ENCODE results near the gene PIAS4.
A peak's percentile ranks its signal among the peaks of the same experiment; 100 is the strongest.

Gene PIAS4

DNA sequence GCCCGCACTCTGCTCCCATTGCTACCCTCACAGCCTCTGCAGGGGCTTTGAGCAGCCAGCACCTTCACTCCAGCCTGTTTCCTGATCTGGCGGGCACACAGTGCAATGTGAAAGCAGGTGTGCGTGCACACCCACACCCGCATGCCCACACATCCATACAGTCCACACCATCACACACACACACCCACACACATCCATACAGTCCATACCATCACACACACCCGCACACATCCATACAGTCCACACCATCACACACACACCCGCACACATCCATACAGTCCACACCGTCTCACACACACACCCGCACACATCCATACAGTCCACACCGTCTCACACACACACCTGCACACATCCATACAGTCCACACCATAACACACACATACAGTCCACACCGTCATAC, 28.0 kb downstream of the PIAS4 start:
- Histone ChIP-seq H3K4me2 (ENCODE audit: insufficient read depth, low read length) (no peak overlapping the region), H4K20me1 (ENCODE audit: insufficient read depth, low read length) (peaks cover 18% of the 10 kb centered on the region), H3K9me3 (ENCODE audit: insufficient read depth, low read length, severe bottlenecking) (no peaks in the 10 kb centered on the region), H3K79me2 (ENCODE audit: insufficient read depth, low read length) (no peaks in the 10 kb centered on the region), H3K9ac (ENCODE audit: low read depth, low read length) (no peak overlapping the region), H2AFZ (ENCODE audit: low read depth, low read length) (no peak overlapping the region), H3K4me1 (ENCODE audit: insufficient read depth, low read length) (no peaks in the 10 kb centered on the region), H3K27me3 (ENCODE audit: insufficient read depth, low read length, poor library complexity) (no peaks in the 10 kb centered on the region), H3K36me3 (ENCODE audit: insufficient read depth, low read length) (peaks cover 73% of the 10 kb centered on the region), H3K27ac (ENCODE audit: low read length) (no peak overlapping the region), H3K4me3 (ENCODE audit: low read depth in 1 of 2, low read length in 2 of 2) (no peak overlapping the region; a peak in 1 of 4 replicates)
- peak; percentile 10; the same call in 1 of the 3 replicates for ATAC-seq (ENCODE audit: insufficient read depth, low read depth)
- no peak for DNase-seq
- TF ChIP-seq, protein P1, sequence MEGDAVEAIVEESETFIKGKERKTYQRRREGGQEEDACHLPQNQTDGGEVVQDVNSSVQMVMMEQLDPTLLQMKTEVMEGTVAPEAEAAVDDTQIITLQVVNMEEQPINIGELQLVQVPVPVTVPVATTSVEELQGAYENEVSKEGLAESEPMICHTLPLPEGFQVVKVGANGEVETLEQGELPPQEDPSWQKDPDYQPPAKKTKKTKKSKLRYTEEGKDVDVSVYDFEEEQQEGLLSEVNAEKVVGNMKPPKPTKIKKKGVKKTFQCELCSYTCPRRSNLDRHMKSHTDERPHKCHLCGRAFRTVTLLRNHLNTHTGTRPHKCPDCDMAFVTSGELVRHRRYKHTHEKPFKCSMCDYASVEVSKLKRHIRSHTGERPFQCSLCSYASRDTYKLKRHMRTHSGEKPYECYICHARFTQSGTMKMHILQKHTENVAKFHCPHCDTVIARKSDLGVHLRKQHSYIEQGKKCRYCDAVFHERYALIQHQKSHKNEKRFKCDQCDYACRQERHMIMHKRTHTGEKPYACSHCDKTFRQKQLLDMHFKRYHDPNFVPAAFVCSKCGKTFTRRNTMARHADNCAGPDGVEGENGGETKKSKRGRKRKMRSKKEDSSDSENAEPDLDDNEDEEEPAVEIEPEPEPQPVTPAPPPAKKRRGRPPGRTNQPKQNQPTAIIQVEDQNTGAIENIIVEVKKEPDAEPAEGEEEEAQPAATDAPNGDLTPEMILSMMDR (IDR thresholded peaks at IDR 0.05; ENCODE audit: borderline replicate concordance, extremely low read depth, low read length, poor library complexity, severe bottlenecking) = no peak
- no peak for TF ChIP-seq EZH2 (IDR thresholded peaks at IDR 0.05; ENCODE audit: borderline replicate concordance, low read depth, low read length, severe bottlenecking)

- Histone ChIP-seq H3K9ac (ENCODE audit: low read depth, low read length) (no peak overlapping the region), H3K27ac (ENCODE audit: low read length) (no peak overlapping the region), H3K4me2 (ENCODE audit: insufficient read depth, low read length) (no peak overlapping the region), H4K20me1 (ENCODE audit: insufficient read depth, low read length) (peaks cover 21% of the 10 kb centered on the region), H3K4me1 (ENCODE audit: insufficient read depth, low read length) (no peaks in the 10 kb centered on the region), H2AFZ (ENCODE audit: low read depth, low read length) (no peak overlapping the region), H3K27me3 (ENCODE audit: insufficient read depth, low read length, poor library complexity) (no peaks in the 10 kb centered on the region), H3K4me3 (ENCODE audit: low read depth in 1 of 2, low read length in 2 of 2) (no peak overlapping the region), H3K9me3 (ENCODE audit: insufficient read depth, low read length, severe bottlenecking) (no peaks in the 10 kb centered on the region), H3K79me2 (ENCODE audit: insufficient read depth, low read length) (no peaks in the 10 kb centered on the region), H3K36me3 (ENCODE audit: insufficient read depth, low read length) (peaks cover 67% of the 10 kb centered on the region)
- TF ChIP-seq EZH2 (IDR thresholded peaks at IDR 0.05; ENCODE audit: borderline replicate concordance, low read depth, low read length, severe bottlenecking) = no peak
- TF ChIP-seq, protein P1 (IDR thresholded peaks at IDR 0.05; ENCODE audit: borderline replicate concordance, extremely low read depth, low read length, poor library complexity, severe bottlenecking) = no peak
- ATAC-seq (ENCODE audit: insufficient read depth, low read depth) (0 out of 3 replicates have a peak, but pooled peaks have one; percentile 5), DNase-seq (no peak)
These were observed 29.2 kb downstream of the PIAS4 start for GRCh38 chr19:4036576-4037300.

- no peak for TF ChIP-seq EZH2 (IDR thresholded peaks at IDR 0.05; ENCODE audit: borderline replicate concordance, low read depth, low read length, severe bottlenecking)
- TF ChIP-seq, protein P1 (IDR thresholded peaks at IDR 0.05; ENCODE audit: borderline replicate concordance, extremely low read depth, low read length, poor library complexity, severe bottlenecking) = no peak
- Histone ChIP-seq H3K9ac (ENCODE audit: low read depth, low read length) (no peak overlapping the region), H4K20me1 (ENCODE audit: insufficient read depth, low read length) (peaks cover 17% of the 10 kb centered on the region), H3K27me3 (ENCODE audit: insufficient read depth, low read length, poor library complexity) (no peaks in the 10 kb centered on the region), H3K4me1 (ENCODE audit: insufficient read depth, low read length) (no peaks in the 10 kb centered on the region), H3K9me3 (ENCODE audit: insufficient read depth, low read length, severe bottlenecking) (no peaks in the 10 kb centered on the region), H3K36me3 (ENCODE audit: insufficient read depth, low read length) (peaks cover 67% of the 10 kb centered on the region), H3K4me3 (ENCODE audit: low read depth in 1 of 2, low read length in 2 of 2) (no peak overlapping the region), H3K4me2 (ENCODE audit: insufficient read depth, low read length) (no peak overlapping the region), H3K27ac (ENCODE audit: low read length) (no peak overlapping the region), H2AFZ (ENCODE audit: low read depth, low read length) (no peak overlapping the region), H3K79me2 (ENCODE audit: insufficient read depth, low read length) (peaks cover under 1% of the 10 kb centered on the region; the same call in 1 of the 2 replicates)
- ATAC-seq (ENCODE audit: insufficient read depth, low read depth) (no peak), DNase-seq (no peak)
These were observed 29.9 kb downstream of the PIAS4 start for GRCh38 chr19:4037301-4037949.
